H54 (cell line): ENCODE data around the gene CFAP141.

ENCODE experiments used
- DNase-seq: peaks from one replicate; pipeline ENCODE4 v3.0.0; 2011; ENCODE audit warnings: low spot score, mixed read lengths; ENCODE audit not compliant: insufficient read length
- FAIRE-seq: peaks from 3 replicates; lab custom pipeline; 2011; peaks lifted over from hg19 to GRCh38; lab: Jason Lieb, UNC
- POLR2A ChIP-seq: IDR thresholded peaks from 2 replicates; pipeline ENCODE4 v1.6.1; 2011; ENCODE audit warnings: low read depth, mild to moderate bottlenecking, low read length

Gene CFAP141

GRCh38 chr1:154171880-154172279, 34.3 kb downstream of the CFAP141 start:
- TF ChIP-seq POLR2A: no peak
- DNase-seq (no peak), FAIRE-seq (no peak)

DNA sequence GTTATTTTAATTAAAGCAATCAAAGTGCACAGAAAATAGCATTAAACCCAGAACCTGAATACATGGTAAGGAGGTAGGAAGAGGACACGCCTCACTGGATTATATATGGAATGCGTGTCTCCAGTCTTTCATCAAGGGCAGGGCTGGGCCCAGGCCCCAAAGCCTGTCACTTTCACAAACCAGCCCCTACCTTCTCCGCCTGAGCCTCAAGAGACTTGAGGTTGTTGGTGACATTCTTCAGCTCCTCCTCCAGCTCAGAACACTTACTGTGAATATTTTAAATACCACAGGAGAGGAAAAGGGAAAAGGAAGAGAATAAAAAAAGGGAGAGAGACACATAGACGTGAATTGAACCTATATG, 34.9 kb downstream of the CFAP141 start:
- TF ChIP-seq POLR2A: no peak
- no peak for FAIRE-seq
- no peak for DNase-seq

- no peak for DNase-seq
- no peak for TF ChIP-seq POLR2A
- FAIRE-seq: no peak
These were observed 35.4 kb downstream of the CFAP141 start for GRCh38 chr1:154170547-154171222.

DNA sequence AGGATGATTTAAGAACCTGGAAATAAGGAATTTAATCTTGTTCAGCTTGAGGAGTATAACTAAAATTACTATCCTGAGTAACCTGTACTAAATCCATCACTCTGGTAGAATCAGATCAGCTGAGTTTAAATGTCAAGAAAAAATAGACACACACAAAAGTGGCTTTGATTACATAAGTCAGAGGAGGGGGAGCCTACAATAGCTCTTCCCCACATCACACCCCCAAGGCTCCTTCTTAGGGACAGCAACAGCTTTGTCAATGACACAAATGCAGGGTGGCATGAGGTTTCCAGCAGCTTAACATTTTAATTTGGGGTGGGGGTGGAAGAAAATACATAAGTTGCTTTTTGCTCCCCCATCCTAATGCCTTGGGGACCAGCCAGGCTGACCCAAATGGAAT, 38.7 kb downstream of the CFAP141 start:
- FAIRE-seq (no peak), DNase-seq (no peak)
- no peak for TF ChIP-seq POLR2A

DNA sequence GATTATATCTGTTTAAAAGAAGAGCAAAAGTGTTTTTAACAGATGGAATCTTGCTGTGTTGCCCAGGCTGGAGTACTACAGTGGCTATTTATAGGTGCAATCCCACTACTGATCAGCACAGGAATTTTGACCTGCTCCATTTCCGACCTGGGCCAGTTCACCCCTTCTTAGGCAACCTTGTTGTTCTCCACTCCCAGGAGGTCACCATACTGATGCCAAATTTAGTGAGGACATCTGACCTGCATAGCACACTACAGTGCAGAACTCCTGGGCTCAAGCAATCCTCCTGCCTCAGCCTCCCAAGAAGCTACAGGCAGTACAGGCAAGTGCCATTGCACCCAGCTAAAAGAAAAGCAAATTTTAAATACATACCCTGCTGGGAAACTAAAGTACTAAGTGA, 39.9 kb downstream of the CFAP141 start:
- DNase-seq (no peak), FAIRE-seq (no peak)
- TF ChIP-seq POLR2A: no peak

DNA sequence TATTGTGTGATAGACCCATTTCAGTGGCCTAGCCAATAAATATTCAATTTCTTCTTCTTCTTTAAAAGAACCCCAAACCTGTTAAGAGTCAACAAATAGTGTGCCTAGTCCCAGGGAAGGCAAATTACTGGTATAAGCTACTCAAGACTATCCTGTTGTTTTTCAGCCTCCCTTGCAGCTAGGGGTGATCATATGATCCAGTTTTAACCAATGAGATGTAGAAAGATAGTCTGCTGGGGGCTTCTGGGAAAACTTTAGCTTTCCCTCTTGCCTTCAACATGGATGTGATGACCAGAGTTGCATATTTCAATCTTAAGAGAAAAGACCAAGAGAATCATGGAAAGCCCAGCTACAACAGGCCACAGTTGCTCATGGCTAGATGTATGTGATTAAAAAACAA, 46.6 kb downstream of the CFAP141 start:
- FAIRE-seq (no peak), DNase-seq (no peak)
- TF ChIP-seq POLR2A: no peak

DNA sequence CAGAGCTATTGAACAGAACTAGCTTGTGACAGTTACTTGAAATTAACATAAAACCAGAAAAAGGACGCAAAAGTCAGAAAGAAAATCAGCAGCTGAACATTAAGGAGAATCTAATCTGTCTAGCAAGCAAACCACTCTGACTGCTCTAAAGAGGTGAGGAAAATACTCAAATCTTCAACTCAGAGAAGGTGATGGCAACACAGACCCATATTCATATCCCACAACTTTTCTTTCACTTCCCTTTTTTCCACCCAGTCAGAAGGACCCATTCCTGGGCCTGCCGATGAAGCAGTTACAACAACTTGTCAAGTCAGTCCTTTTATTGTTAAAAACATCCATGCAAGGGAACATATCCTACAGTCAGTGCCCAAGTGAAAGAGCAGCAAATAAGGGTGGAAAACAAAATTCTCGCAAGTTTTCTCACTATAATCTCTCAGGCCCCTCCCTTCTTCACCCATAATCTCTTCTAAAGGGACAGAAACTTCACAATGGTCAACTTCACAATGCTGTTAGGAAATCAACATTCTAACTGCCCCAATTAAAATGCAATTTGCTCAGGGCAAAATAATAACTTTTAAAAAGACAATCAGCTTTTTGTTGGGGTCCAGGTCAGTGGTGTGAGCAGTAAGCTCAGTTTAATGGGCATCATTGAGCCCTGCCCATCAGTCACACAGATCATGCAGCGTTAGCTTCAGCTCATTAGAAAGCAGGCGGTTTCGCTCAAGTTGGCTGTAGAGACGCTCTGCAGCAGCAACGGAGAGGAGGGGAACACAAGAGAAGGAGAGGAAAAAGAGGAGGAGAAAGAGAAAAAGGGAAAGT, 47.6 kb downstream of the CFAP141 start:
- DNase-seq (no peak), FAIRE-seq (no peak)
- TF ChIP-seq POLR2A: no peak

DNA sequence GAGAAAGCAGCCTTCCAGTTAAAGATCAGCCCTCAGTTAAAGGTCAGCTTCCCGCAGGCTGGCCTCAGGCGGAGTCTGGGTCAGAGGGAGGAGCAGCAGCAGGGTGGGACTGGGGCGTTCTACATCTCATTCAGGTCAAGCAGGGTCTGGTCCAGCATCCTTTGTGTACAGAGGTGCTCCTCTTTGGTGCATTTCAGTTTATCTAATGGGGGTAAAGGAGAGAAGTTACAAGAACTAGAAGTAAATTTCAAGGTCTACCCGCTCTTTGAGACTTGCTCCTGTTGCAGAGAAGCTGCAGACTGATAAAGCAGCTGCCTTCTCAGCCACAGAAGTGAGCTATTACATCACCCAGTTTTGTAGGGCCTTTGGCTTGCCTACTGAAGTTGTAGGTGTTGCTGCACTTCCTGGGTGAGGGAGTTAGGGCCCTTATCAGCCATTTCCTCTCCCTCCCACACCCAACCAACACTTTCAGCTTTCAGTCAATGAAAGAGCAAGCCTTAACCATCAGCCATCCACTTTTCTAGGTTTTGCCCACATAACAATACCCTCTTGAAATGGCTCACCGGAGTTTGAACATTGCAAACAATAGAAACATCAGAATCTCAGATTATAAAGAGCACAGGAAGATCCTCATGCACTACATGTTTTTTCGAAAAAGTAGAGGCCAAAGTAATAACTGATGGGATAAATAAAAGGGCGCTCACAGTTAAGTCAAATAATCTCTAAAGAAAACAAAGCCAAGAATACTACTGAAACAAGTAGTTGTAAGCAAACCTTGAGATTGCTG, 48.4 kb downstream of the CFAP141 start:
- DNase-seq: no peak
- no peak for TF ChIP-seq POLR2A
- FAIRE-seq: no peak

- TF ChIP-seq POLR2A: no peak
- FAIRE-seq (no peak), DNase-seq (no peak)
These were observed 50.9 kb downstream of the CFAP141 start for GRCh38 chr1:154155251-154155650.

GRCh38 chr1:154154534-154155191, 51.5 kb downstream of the CFAP141 start, which contains the start of gene NUP210L:
Gene NUP210L, minus strand, starts transcription at chr1:154155073.
- FAIRE-seq (no peak), DNase-seq (no peak)

GRCh38 chr1:154154053-154154452, 52.1 kb downstream of the CFAP141 start:
- no peak for TF ChIP-seq POLR2A
- DNase-seq: no peak
- FAIRE-seq: no peak

More at GRCh38 chr1:154154534-154155191, 51.5 kb downstream of the CFAP141 start, which contains the start of gene NUP210L:
- no peak for TF ChIP-seq POLR2A

- TF ChIP-seq POLR2A: no peak
- FAIRE-seq: no peak
- DNase-seq: no peak
These were observed 54.8 kb downstream of the CFAP141 start for GRCh38 chr1:154151311-154151710.
